Activated CD4-positive, alpha-beta T cell treated with anti-CD3 and anti-CD28 coated beads for 48 hours (primary cell): Measurements from ENCODE around the gene TECPR1.

ENCODE experiments used
- DNase-seq: peaks from one replicate; pipeline ENCODE4 v3.0.0-alpha.2; 2020

The TECPR1 gene

GRCh38 chr7:98186452-98187137 lies 65.4 kb downstream of the TECPR1 start:
- DNase-seq = no peak

GRCh38 chr7:98185101-98185500 lies 66.9 kb downstream of the TECPR1 start:
- DNase-seq = no peak

- DNase-seq = no peak
These were observed 71.3 kb downstream of the TECPR1 start for GRCh38 chr7:98180751-98181150.

GRCh38 chr7:98178762-98179490 lies 73.1 kb downstream of the TECPR1 start:
- DNase-seq = no peak

- no peak for DNase-seq
These were observed 73.7 kb downstream of the TECPR1 start for GRCh38 chr7:98178321-98178720.

- DNase-seq = no peak
These were observed 74.5 kb downstream of the TECPR1 start for GRCh38 chr7:98177553-98177952.

GRCh38 chr7:98175260-98175940 lies 76.6 kb downstream of the TECPR1 start:
- no peak for DNase-seq

GRCh38 chr7:98174334-98175259 lies 77.4 kb downstream of the TECPR1 start:
- DNase-seq = no peak

GRCh38 chr7:98171449-98171848 lies 80.6 kb downstream of the TECPR1 start:
- DNase-seq = no peak

- DNase-seq = no peak
These were observed 81.1 kb downstream of the TECPR1 start for GRCh38 chr7:98170966-98171365.

GRCh38 chr7:98168904-98169621 lies 83.0 kb downstream of the TECPR1 start:
- no peak for DNase-seq

GRCh38 chr7:98168181-98168903 lies 83.7 kb downstream of the TECPR1 start:
- DNase-seq = peak; percentile 69

GRCh38 chr7:98167653-98168052 lies 84.4 kb downstream of the TECPR1 start:
- DNase-seq = no peak

GRCh38 chr7:98166668-98166970 lies 85.4 kb downstream of the TECPR1 start:
- DNase-seq = no peak

GRCh38 chr7:98165827-98166667 lies 86.0 kb downstream of the TECPR1 start:
- peak; percentile 71 for DNase-seq
